ENCODE data around the gene LARGE2. TPM values are rescaled to one million over a fixed set of nuclear protein-coding genes. Genes with fewer than 3 reads are reported as not detected.

The LARGE2 gene
- total RNA-seq, 4 donors from 2014 or later: not detected

DNA sequence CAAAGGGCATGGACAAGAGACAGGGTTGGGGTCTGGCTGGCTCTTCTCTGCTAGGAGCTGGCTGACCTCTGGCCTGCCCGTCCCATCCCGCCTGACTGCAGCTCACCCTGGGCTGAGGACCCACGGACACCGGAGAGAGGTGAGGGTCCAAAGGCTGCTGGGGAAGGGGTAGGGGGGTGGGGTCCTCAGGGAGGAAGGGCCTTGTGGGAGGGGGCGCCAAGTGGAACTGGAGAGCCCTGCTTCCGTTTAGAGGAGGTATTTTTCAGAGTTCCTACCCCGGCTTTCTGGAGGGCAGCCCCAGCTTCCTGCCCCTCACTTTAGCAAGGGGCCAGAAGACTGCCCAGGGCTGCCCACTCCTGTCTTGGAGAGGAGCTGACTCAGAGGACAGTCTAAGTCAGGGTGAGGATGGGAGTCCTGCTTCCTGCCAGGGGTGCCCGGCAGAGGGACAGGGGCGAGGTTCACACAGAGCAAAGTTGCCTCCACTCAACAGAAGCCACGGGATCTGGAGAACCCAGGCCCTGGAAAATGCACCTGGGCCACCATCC, 7.1 kb downstream of the LARGE2 start:
- Histone ChIP-seq H3K4me3 (no peak overlapping the region), H3K36me3 (peaks cover 0 to 16% of the 10 kb centered on the region in 2 donors), H3K27ac (no peak overlapping the region), H3K9me3 (no peaks in the 10 kb centered on the region), H3K4me1 (peaks cover 3 to 5% of the 10 kb centered on the region in 2 donors), H3K27me3 (peaks cover 4 to 19% (median 7%) of the 10 kb centered on the region in 3 donors)
- intact Hi-C loops (cut with DNase I; ENCODE audit: low total_unique reads) (no loop called here), in situ Hi-C loops (cut with MboI; ENCODE audit: low sequenced_read_pairs in 4 of 4) (no loop called here)
- no peak for ATAC-seq
- no peak for DNase-seq
- TF ChIP-seq POLR2A (IDR thresholded peaks at IDR 0.05): no peak
- TF ChIP-seq, protein P1, sequence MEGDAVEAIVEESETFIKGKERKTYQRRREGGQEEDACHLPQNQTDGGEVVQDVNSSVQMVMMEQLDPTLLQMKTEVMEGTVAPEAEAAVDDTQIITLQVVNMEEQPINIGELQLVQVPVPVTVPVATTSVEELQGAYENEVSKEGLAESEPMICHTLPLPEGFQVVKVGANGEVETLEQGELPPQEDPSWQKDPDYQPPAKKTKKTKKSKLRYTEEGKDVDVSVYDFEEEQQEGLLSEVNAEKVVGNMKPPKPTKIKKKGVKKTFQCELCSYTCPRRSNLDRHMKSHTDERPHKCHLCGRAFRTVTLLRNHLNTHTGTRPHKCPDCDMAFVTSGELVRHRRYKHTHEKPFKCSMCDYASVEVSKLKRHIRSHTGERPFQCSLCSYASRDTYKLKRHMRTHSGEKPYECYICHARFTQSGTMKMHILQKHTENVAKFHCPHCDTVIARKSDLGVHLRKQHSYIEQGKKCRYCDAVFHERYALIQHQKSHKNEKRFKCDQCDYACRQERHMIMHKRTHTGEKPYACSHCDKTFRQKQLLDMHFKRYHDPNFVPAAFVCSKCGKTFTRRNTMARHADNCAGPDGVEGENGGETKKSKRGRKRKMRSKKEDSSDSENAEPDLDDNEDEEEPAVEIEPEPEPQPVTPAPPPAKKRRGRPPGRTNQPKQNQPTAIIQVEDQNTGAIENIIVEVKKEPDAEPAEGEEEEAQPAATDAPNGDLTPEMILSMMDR (IDR thresholded peaks at IDR 0.05 in 4 of 5, conservative IDR thresholded peaks at IDR 0.05 in 1 of 5): no peak

DNA sequence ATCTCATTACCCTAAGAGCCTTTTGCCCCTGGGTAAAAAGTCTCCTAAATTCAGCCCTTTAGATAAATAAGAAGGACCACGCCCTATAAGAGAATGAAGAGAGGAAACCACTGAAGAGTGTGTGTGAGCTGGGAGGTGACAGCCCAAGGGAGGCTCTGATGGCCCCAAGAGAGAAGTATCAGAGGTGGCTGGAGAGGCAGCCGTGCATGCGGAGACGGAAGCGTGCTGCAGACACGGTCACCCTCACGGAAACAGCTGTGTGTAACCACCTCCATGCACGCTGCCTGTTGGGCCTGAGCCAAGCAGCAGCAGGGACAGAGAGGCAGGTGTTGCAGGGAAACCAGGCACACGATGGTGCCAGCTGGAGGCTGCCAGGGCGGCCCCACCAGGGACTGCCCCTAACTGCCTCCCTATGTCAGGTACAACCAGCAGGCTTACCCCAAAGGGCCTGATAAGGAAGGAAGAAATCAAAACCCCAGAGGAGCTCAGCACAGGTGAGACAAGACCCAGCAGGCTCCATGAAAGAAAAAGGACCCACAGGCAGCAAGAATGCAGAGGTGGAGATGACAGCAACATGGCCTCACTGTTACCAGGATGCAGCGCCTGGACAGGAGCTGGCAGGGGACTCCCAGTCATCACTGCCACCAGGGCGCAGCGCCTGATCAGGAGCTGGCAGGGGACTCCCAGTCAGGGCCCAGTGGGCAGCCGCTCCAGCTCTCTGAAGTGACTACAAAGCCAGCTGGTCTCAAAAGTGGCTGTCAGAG, 7.8 kb downstream of the LARGE2 start:
- Histone ChIP-seq H3K27ac (no peak overlapping the region), H3K4me3 (no peak overlapping the region), H3K9me3 (no peaks in the 10 kb centered on the region), H3K27me3 (peaks cover 0 to 14% (median 2%) of the 10 kb centered on the region in 3 donors), H3K36me3 (peaks cover 0 to 23% of the 10 kb centered on the region in 2 donors), H3K4me1 (peaks cover 3 to 5% of the 10 kb centered on the region in 2 donors)
- intact Hi-C loops (cut with DNase I; ENCODE audit: low total_unique reads) (no loop called here), in situ Hi-C loops (cut with MboI; ENCODE audit: low sequenced_read_pairs in 4 of 4) (no loop called here)
- DNase-seq: no peak
- no peak for ATAC-seq
- TF ChIP-seq, protein P1 (IDR thresholded peaks at IDR 0.05 in 4 of 5, conservative IDR thresholded peaks at IDR 0.05 in 1 of 5): no peak
- TF ChIP-seq POLR2A (IDR thresholded peaks at IDR 0.05): no peak

DNA sequence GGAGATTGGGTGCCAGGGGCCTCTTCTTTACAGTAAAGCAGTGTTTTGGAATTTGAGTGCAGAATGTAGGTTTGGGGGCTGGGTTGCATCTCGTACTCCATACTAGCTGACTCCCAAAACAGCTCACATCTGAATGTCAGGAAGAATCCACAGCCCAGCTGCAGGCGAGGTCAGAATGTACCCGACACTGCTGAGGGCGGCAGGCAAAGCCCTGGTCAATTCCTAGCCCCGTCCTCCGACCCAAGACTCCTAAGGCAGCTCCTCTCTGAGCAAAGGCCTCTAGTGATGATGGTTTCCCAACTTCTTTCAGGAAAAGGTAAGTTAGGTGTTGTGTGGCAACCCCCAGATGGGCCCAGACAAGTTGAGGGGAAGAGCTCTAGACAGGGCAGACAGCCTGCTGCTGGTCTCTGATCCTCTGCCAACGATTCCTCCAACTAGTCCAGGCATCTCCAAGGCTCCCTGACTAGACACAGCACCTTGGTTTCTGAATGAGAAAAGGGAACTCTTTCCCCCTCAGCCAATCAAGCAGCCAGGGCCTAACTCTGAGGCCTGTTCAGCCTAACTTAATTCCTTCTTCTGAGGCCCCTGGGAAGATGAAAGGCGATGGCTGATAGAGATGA, 8.6 kb downstream of the LARGE2 start:
- H3K9me3 ChIP-seq: no peaks in the 10 kb centered on the region
- no peak overlapping the region for H3K27ac ChIP-seq
- peaks cover 0 to 5% (median 2%) of the 10 kb centered on the region in 3 donors for H3K27me3 ChIP-seq
- H3K4me3 ChIP-seq: no peak overlapping the region
- no peak for TF ChIP-seq POLR2A (IDR thresholded peaks at IDR 0.05)
- TF ChIP-seq, protein P1 (IDR thresholded peaks at IDR 0.05 in 4 of 5, conservative IDR thresholded peaks at IDR 0.05 in 1 of 5): no peak
- peaks cover 0 to 31% of the 10 kb centered on the region in 2 donors for H3K36me3 ChIP-seq
- in situ Hi-C loops (cut with MboI; ENCODE audit: low sequenced_read_pairs in 4 of 4): no loop called here
- DNase-seq (no peak), ATAC-seq (no peak)
- intact Hi-C loops (cut with DNase I; ENCODE audit: low total_unique reads): no loop called here
- peaks cover 3 to 5% of the 10 kb centered on the region in 2 donors for H3K4me1 ChIP-seq

DNA sequence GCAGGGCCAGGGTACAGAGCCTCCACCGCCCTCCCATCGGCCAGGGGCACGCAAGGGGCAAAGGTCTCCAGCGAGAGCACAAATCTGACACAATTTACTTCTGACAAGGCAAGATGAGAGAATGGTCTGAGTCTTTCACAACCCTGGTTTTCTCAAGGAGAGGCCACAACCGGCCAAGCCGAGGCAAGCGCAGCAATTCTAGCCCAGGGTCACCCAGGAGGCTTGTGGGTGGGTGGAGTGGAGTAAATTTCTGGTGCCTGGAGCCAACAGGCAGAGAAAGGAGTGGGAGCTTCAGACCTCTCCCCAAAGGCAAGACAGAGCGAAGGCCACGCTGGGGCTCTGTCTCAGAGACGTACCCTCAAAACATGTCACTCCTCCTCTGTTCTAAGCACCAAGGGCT, 9.3 kb downstream of the LARGE2 start:
- TF ChIP-seq, protein P1 (IDR thresholded peaks at IDR 0.05 in 4 of 5, conservative IDR thresholded peaks at IDR 0.05 in 1 of 5): no peak
- no peak for TF ChIP-seq POLR2A (IDR thresholded peaks at IDR 0.05)
- no peak overlapping the region for H3K4me3 ChIP-seq

More for the DNA sequence above, 9.3 kb downstream of the LARGE2 start:
- H3K4me1 ChIP-seq: peaks cover 3 to 10% of the 10 kb centered on the region in 2 donors
- intact Hi-C loops (cut with DNase I; ENCODE audit: low total_unique reads): no loop called here
- no peak for DNase-seq
- ATAC-seq: no peak
- in situ Hi-C loops (cut with MboI; ENCODE audit: low sequenced_read_pairs in 4 of 4): no loop called here
- H3K27ac ChIP-seq: no peak overlapping the region
- H3K36me3 ChIP-seq: peaks cover 0 to 32% of the 10 kb centered on the region in 2 donors
- H3K27me3 ChIP-seq: no peaks in the 10 kb centered on the region
- no peaks in the 10 kb centered on the region for H3K9me3 ChIP-seq

All from gastrocnemius medialis (tissue), 4 donors.